NCI-H345 (cell line): ENCODE data around the gene SLC25A23.
"Not testable (repeated sequence)": the region's sequence is repeated elsewhere in the genome, so short reads cannot be mapped to it uniquely, and the experiment has no call there.

Experiments
- DNase-seq: peaks from one replicate; lab custom pipeline; 2025; lab: John Stamatoyannopoulos, UW

The SLC25A23 gene

DNA sequence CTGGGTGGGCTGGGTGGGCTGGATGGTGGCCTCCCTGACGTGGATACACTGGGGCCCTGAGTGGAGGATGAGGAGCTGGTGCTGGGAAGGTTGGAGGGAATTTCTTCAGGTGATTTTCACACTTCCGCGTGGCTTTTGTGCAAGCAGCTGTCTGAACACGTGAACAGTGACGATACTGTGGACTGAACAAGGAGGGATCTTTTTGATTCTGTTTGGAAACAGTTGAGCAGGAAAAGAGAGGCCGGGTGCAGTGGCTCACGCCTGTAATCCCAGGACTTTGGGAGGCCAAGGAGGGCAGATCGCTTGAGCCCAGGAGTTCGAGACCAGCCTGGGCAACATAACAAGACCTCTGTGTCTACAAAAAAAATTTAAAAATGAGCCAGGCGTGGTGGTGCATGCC lies 57.5 kb downstream of the SLC25A23 start:
- no peak for DNase-seq

DNA sequence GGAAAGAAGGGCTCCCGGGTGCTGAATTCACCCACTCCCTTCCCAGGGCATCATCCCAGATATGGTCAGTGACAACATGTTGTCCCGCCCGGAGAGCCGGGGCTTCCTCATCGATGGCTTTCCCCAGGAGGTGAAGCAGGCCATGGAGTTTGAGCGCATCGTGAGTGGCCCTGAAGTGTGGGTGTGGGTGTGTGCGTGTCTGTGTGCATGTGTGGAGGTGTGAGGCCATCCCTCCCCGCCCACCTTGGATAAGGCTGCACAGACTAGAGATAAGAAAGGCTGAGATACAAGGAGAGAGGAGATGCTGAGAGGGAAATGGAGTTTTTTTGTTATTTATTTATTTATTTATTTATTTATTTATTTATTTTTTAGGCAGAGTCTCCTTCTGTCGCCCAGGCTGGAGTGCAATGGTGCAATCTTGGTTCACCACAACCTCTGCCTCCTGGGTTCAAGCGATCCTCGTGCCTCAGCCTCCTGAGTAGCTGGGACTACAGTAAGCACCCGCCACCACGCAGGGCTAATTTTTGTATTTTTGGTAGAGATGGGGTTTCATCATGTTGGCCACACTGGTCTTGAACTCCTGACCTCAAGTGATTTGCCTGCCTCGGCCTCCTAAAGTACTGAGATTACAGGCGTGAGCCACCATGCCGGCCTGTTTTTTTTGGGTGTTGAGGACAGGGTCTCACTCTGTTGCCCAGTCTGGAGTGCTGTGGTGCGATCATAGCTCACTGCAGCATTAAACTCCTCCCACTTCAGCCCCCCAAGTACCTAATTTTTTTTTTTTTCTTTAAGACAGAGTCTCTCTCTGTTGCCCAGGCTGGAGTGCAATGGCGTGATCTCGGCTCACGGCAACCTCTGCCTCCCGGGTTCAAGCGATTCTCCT lies 59.3 kb downstream of the SLC25A23 start:
- DNase-seq = not testable (repeated sequence)

DNA sequence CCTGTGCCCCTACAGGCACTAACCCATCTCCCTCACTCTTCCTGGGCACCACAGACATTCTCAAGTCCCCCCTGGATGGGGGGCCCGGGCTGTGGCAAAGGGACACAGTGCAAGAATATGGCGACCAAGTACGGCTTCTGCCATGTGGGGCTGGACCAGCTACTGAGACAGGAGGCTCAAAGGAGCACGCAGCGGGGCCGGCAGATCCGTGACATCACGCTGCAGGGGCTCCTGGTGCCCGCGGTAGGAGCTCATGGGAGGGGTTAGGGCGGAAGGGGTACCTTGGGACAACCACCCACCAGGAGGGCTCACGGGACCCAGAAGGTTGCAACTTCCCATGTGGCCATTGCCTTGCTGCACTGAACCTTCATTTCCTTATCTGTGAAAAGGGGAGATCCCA lies 63.3 kb downstream of the SLC25A23 start:
- no peak for DNase-seq

DNA sequence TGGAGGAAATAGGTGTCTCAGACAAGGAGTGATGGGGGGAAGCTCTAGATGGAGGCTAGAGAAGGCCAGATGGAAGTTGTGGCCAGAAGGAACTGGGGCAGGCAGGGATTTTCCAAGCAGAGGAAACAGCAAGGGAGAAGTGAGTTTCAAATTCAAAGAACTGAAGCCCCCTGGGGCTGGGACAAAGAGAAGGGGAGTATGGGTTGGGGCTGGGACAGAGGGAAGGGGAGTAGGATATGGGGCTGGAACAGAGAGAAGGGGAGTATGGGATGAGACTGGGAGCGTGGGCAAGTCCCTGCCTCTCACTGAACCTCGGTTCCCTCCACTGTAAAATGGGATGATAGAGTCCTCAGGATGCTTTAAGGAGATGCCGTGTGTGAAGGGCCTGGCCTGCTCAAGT lies 64.8 kb downstream of the SLC25A23 start:
- DNase-seq = no peak

DNA sequence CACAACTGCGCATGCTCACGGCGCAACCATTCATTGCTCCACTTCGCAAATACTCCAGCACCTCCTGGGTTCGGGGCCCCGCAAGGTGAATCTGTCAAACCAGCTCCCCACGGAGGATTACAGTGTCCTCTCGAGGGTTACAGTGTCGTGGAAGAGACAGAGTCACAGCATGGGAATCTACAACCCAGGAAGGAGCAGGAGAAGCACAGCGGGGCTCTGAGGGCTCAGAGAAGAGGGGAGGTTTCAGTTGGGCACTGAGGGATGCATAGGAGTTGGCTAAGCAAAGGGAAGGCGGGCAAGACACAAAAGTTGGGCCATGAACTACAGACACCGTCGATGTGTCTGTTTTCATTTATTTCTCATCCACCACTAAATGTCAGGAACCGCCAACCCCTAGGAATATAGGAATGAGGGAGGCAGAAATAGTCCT lies 65.6 kb downstream of the SLC25A23 start:
- no peak for DNase-seq

DNA sequence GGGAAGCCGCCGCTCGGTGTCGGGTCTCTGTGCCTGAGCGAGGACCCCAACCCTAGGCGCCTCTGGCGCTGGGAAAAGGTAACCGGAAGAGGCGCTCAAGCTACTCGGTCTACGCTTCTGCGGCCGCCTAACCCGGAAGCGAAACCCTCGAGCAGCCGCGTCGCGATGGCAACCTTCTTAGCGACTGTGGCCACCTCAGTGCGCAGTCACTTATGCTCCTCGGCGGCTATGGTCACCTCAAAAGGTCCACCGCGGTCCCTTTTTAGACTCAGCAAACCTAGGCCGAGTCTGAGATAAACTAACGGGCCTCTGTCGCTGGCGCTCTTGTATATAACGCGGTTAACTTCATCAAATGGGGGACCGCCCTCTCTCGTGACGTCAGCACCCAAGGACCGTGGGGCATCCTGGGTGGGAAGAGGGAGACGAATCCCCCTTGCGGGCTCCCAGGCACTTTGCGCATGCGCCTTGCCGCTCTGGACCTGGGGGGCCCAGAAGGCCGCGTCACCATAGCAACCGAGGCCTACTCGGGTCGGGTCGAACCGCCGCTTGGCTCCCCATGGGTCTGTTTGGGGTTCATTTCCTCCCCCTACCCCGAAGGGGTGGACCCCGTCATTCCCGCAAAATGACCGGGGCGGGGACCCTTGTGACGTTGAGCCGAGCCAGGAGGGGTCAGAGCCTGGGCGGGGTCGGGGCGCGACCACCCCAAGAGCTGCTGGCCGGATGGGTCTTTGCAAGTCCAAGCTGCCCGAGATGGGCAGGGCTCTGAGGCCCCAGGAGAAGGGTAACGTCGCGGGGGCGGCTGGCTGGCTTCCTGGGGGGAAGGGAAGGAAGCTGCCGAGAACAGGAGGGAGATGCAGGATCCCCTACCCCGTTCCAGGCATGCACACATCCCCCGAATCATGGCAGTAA lies 66.3 kb downstream of the SLC25A23 start, which contains the start of gene GTF2F1:
Gene GTF2F1 (minus strand): TSS at position 91 of the 909 bp plus-strand sequence. CDS start 169 bp downstream, outside the sequence.
- DNase-seq = peak; percentile 94

DNA sequence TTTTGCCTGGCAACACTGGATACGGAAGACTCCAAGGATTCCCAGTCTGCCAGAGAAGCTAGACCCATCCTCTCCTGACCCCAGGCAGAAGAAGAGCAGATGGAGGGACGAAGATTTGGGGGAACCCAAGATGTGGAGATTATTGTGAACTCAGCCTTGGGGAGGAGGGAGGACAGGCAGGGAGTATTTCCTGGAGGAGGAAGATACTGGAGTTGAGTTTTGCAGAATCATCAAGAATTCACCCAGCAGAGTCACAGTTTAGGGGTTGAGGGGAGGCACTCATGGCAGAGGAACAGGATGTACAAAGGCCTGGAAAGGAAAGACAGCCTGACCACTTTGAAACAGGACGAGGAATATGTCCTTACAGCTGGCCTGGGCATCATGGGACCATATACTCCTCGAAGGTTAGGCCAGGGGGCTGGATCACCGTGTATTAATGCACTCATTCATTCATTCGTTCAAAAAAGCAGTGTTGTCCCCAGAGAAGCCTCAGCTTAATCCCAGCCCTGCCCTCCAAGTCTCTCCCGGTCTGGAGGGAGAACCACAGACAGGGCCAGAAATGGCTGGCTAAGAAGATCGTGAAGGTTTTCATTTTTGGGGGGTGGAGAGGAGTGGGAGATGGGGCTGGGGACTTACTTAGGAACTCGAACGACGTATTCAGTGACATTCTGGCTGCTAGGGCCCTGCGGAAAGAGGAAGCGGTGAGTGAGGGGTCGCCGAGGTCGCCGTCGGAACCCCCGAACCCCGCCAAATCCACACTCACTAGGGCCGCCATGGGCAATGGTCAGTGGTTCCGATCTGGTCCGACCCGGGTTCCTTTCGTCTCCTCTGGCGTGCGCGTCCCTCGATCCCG lies 67.1 kb downstream of the SLC25A23 start:
- no peak for DNase-seq
